OCI-LY3 (cell line): ENCODE results near the gene PLSCR1.
A peak's percentile ranks its signal among the peaks of the same experiment; 100 is the strongest.

Experiments
- H2AFZ ChIP-seq: fragments of 200-600, 300-600 bp; shearing (Covaris generic); 2 replicates; pipeline ENCODE4 v1.6.0; 2014; ENCODE audit warnings: antibody characterized with exemption, low read depth, low read length
- H3K27ac ChIP-seq: fragments of 200-600, 300-600 bp; sonication (generic); 2 replicates; pipeline ENCODE4 v1.5.1; 2014; ENCODE audit warnings: mild to moderate bottlenecking, low read length, moderate library complexity, mixed read lengths
- H3K27me3 ChIP-seq: fragments of 200-600, 300-600 bp; sonication (generic); 2 replicates; pipeline ENCODE4 v1.6.1; 2014; ENCODE audit warnings: low read depth, low read length, mixed read lengths
- H3K36me3 ChIP-seq: fragments of 200-600, 300-600 bp; sonication (generic); replicated peaks from 2 replicates; pipeline ENCODE3; 2014; ENCODE audit warnings: low read depth, low read length, mixed read lengths
- H3K4me1 ChIP-seq: fragments of 300-600, 200-600 bp; sonication (generic); 2 replicates; pipeline ENCODE4 v1.6.1; 2014; ENCODE audit warnings: low read length, mixed read lengths
- H3K4me2 ChIP-seq: fragments of 200-600, 300-600 bp; sonication (generic); 2 replicates; pipeline ENCODE4 v1.6.1; 2014; ENCODE audit warnings: low read length, mixed read lengths
- H3K4me3 ChIP-seq: fragments of 300-600, 200-600 bp; sonication (generic); 2 replicates; pipeline ENCODE4 v1.5.1; 2014; ENCODE audit warnings: antibody characterized with exemption, mild to moderate bottlenecking, low read length, moderate library complexity
- H3K79me2 ChIP-seq: fragments of 300-600, 200-600 bp; shearing (Covaris generic); 2 replicates; pipeline ENCODE4 v1.6.1; 2014; ENCODE audit warnings: mild to moderate bottlenecking, low read length, mixed read lengths
- H3K9ac ChIP-seq: fragments of 300-600, 200-600 bp; shearing (Covaris generic); 2 replicates; pipeline ENCODE4 v1.6.0; 2014; ENCODE audit warnings: mild to moderate bottlenecking, low read length, moderate library complexity
- H3K9me3 ChIP-seq: fragments of 200-600, 300-600 bp; shearing (Covaris generic); 2 replicates; pipeline ENCODE4 v1.6.1; 2014; ENCODE audit warnings: low read length, mixed read lengths; ENCODE audit not compliant: insufficient read depth
- H4K20me1 ChIP-seq: fragments of 200-600, 300-600 bp; sonication (generic); 2 replicates; pipeline ENCODE4 v1.6.1; 2016; ENCODE audit warnings: low read length, mixed read lengths; ENCODE audit not compliant: insufficient read depth
- CTCF ChIP-seq: fragments of 200-600, 300-600 bp; sonication (generic); IDR thresholded peaks from 2 replicates; pipeline ENCODE4 v1.5.1; 2014; ENCODE audit warnings: antibody characterized with exemption, low read length, low read depth
- EZH2phosphoT487 ChIP-seq: fragments of 200-600 bp; shearing (Covaris generic); IDR thresholded peaks from 2 replicates; pipeline ENCODE4 v1.6.1; 2018; ENCODE audit warnings: antibody characterized with exemption, mixed run types, low read depth

The PLSCR1 gene

GRCh38 chr3:146471012-146471411 lies 73.4 kb downstream of the PLSCR1 start:
- no peak for TF ChIP-seq EZH2phosphoT487
- TF ChIP-seq CTCF = no peak
- Histone ChIP-seq H3K9me3 (no peaks in the 10 kb centered on the region), H4K20me1 (no peaks in the 10 kb centered on the region), H3K4me1 (peaks cover 64% of the 10 kb centered on the region), H3K79me2 (no peaks in the 10 kb centered on the region), H3K27ac (no peak overlapping the region), H3K36me3 (no peaks in the 10 kb centered on the region), H3K9ac (no peak overlapping the region), H2AFZ (no peak overlapping the region), H3K4me3 (no peak overlapping the region), H3K27me3 (no peaks in the 10 kb centered on the region), H3K4me2 (no peak overlapping the region)

- H3K4me1 ChIP-seq = peaks cover 64% of the 10 kb centered on the region
- peak overlapping the region; percentile 83 for H3K4me3 ChIP-seq
- TF ChIP-seq EZH2phosphoT487 (no peak), CTCF (no peak)
- H3K9ac ChIP-seq = no peak overlapping the region
- H3K36me3 ChIP-seq = no peaks in the 10 kb centered on the region
- H3K27me3 ChIP-seq = no peaks in the 10 kb centered on the region
- H4K20me1 ChIP-seq = no peaks in the 10 kb centered on the region
- no peaks in the 10 kb centered on the region for H3K9me3 ChIP-seq
- peak overlapping the region; percentile 82; the same call in 1 of the 2 replicates for H3K27ac ChIP-seq
- H3K79me2 ChIP-seq = no peaks in the 10 kb centered on the region
- H3K4me2 ChIP-seq = peak overlapping the region; percentile 84
- no peak overlapping the region for H2AFZ ChIP-seq
Observed at GRCh38 chr3:146470425-146470990, 73.9 kb downstream of the PLSCR1 start.

GRCh38 chr3:146469150-146470017 lies 75.0 kb downstream of the PLSCR1 start, which contains the start of gene PLSCR2:
Gene PLSCR2 (minus strand): TSS chr3:146469561. CDS start chr3:146459904, 9,657 bp downstream.
- H3K9ac ChIP-seq = peak within 1 kb of the TSS; percentile 83

More at GRCh38 chr3:146469150-146470017, 75.0 kb downstream of the PLSCR1 start, which contains the start of gene PLSCR2:
- no peaks in the 10 kb centered on the region for H3K79me2 ChIP-seq
- no peaks in the 10 kb centered on the region for H4K20me1 ChIP-seq
- no peaks in the 10 kb centered on the region for H3K36me3 ChIP-seq
- H3K4me1 ChIP-seq = peaks cover 64% of the 10 kb centered on the region
- H3K4me3 ChIP-seq = peak within 1 kb of the TSS; percentile 83
- TF ChIP-seq CTCF = no peak
- no peaks in the 10 kb centered on the region for H3K9me3 ChIP-seq
- H2AFZ ChIP-seq = peak within 1 kb of the TSS; percentile 81
- H3K27ac ChIP-seq = peak within 1 kb of the TSS; percentile 82
- H3K4me2 ChIP-seq = peak within 1 kb of the TSS; percentile 84
- no peaks in the 10 kb centered on the region for H3K27me3 ChIP-seq
